Esophagus squamous epithelium (tissue), 5 donors: Measurements from ENCODE around the gene CCR5AS.

Experiments
- DNase-seq: peaks from one replicate; lab custom pipeline; 2025; lab: John Stamatoyannopoulos, UW
- H3K27ac ChIP-seq, 4 donors: fragments of 200-600 bp; sonication (generic); one replicate each; pipeline ENCODE4 v1.5.1; 2016 to 2019; ENCODE audit warnings: mild to moderate bottlenecking in 1 of 4
- H3K27me3 ChIP-seq, 4 donors: fragments of 200-600 bp; sonication (generic); 1 replicate in 3 of 4; 2 replicates in 1 of 4; pipeline versions ENCODE4 v1.5.1 to v1.6.0; 2017 to 2021; ENCODE audit warnings: antibody characterized with exemption in 1 of 4
- H3K36me3 ChIP-seq, 3 donors: fragments of 200-600 bp; sonication (generic); one replicate each; pipeline ENCODE4 v1.5.1; 2016 to 2019
- H3K4me1 ChIP-seq, 3 donors: fragments of 200-600 bp; sonication (generic); one replicate each; pipeline ENCODE4 v1.5.1; 2017 to 2019
- H3K4me3 ChIP-seq, 4 donors: fragments of 200-600 bp; sonication (generic); 1 replicate in 3 of 4; 2 replicates in 1 of 4; pipeline ENCODE4 v1.5.1; 2016 to 2019; ENCODE audit warnings: mild to moderate bottlenecking in 2 of 4, moderate library complexity in 1 of 4
- H3K9me3 ChIP-seq, 3 donors: fragments of 200-600 bp; sonication (generic); one replicate each; pipeline ENCODE4 v1.5.1; 2016 to 2019
- CTCF ChIP-seq, 6 experiments: fragments of 450-650 bp in 4 of 6; fragments of 200-600 bp in 2 of 6; sonication (generic) in 2 of 6; IDR thresholded peaks; one replicate each; pipeline ENCODE4 v1.5.1; 2016 to 2019; ENCODE audit warnings: antibody characterized with exemption in 6 of 6, mild to moderate bottlenecking in 4 of 6, moderate library complexity in 4 of 6
- POLR2A ChIP-seq, 4 donors: fragments of 450-650 bp; IDR thresholded peaks; one replicate each; pipeline ENCODE4 v1.6.1; 2017; ENCODE audit warnings: antibody characterized with exemption in 4 of 4, mild to moderate bottlenecking in 4 of 4, moderate library complexity in 3 of 4
- WGBS, 2 donors: methylation state at CpG; one replicate each; pipeline ENCODE4 v1.1.5; 2018; 5-methylcytosine and 5-hydroxymethylcytosine counted together
- intact Hi-C: fragments of 100-400 bp; cut with DNase I; formaldehyde crosslinking; loops from one replicate; pipeline ENCODE4 v1.15.0; 2022
- donor health status: DM: yes; HTN: yes; CAD: no.

CCR5AS gene

GRCh38 chr3:46414739-46415138, 7.9 kb upstream of the CCR5AS start:
- H3K9me3 ChIP-seq = no peaks in the 10 kb centered on the region
- 61 to 79% methylated on average over 3 to 4 of the region's 4 CpGs for WGBS, 2 donors
- no peak overlapping the region for H3K4me3 ChIP-seq
- intact Hi-C loops = no loop called here
- H3K4me1 ChIP-seq = peaks cover 0 to 11% (median 0%) of the 10 kb centered on the region in 3 donors
- no peak for TF ChIP-seq POLR2A (IDR thresholded peaks at IDR 0.05)
- no peak for TF ChIP-seq CTCF (IDR thresholded peaks at IDR 0.05)
- H3K27ac ChIP-seq = no peak overlapping the region
- H3K36me3 ChIP-seq = no peaks in the 10 kb centered on the region
- no peaks in the 10 kb centered on the region for H3K27me3 ChIP-seq
- DNase-seq = no peak

GRCh38 chr3:46413951-46414350, 7.1 kb upstream of the CCR5AS start:
- TF ChIP-seq CTCF (IDR thresholded peaks at IDR 0.05) (no peak), POLR2A (IDR thresholded peaks at IDR 0.05) (no peak)
- Histone ChIP-seq H3K9me3 (no peaks in the 10 kb centered on the region), H3K36me3 (no peaks in the 10 kb centered on the region), H3K4me1 (peaks cover 0 to 11% (median 0%) of the 10 kb centered on the region in 3 donors), H3K27me3 (no peaks in the 10 kb centered on the region), H3K27ac (no peak overlapping the region), H3K4me3 (no peak overlapping the region)
- 49 to 61% methylated on average over 3 of the region's 5 CpGs for WGBS, 2 donors
- no peak for DNase-seq
- intact Hi-C loops = no loop called here

GRCh38 chr3:46412786-46413298, 6.0 kb upstream of the CCR5AS start:
- Histone ChIP-seq H3K9me3 (no peaks in the 10 kb centered on the region), H3K27me3 (no peaks in the 10 kb centered on the region), H3K4me1 (peaks cover 0 to 17% (median 0%) of the 10 kb centered on the region in 3 donors), H3K36me3 (no peaks in the 10 kb centered on the region), H3K27ac (no peak overlapping the region), H3K4me3 (no peak overlapping the region)
- 69 to 70% methylated on average over 3 of the region's 3 CpGs for WGBS, 2 donors
- DNase-seq = no peak
- intact Hi-C loops = no loop called here
- no peak for TF ChIP-seq POLR2A (IDR thresholded peaks at IDR 0.05)
- no peak for TF ChIP-seq CTCF (IDR thresholded peaks at IDR 0.05)

GRCh38 chr3:46411271-46411670, 4.4 kb upstream of the CCR5AS start:
- Histone ChIP-seq H3K4me1 (peaks cover 0 to 25% (median 0%) of the 10 kb centered on the region in 3 donors), H3K36me3 (no peaks in the 10 kb centered on the region), H3K9me3 (no peaks in the 10 kb centered on the region), H3K27ac (no peak overlapping the region), H3K4me3 (no peak overlapping the region), H3K27me3 (no peaks in the 10 kb centered on the region)
- intact Hi-C loops = no loop called here
- no peak for TF ChIP-seq POLR2A (IDR thresholded peaks at IDR 0.05)
- TF ChIP-seq CTCF (IDR thresholded peaks at IDR 0.05) = no peak
- WGBS, 2 donors = 100% methylated on average over 2 of the region's 2 CpGs
- DNase-seq = no peak

GRCh38 chr3:46410669-46411068, 3.8 kb upstream of the CCR5AS start:
- H3K4me3 ChIP-seq = no peak overlapping the region
- DNase-seq = no peak
- no peaks in the 10 kb centered on the region for H3K36me3 ChIP-seq
- H3K9me3 ChIP-seq = no peaks in the 10 kb centered on the region
- no peak overlapping the region for H3K27ac ChIP-seq
- intact Hi-C loops = no loop called here
- peaks cover 0 to 26% (median 0%) of the 10 kb centered on the region in 3 donors for H3K4me1 ChIP-seq
- no peaks in the 10 kb centered on the region for H3K27me3 ChIP-seq
- TF ChIP-seq POLR2A (IDR thresholded peaks at IDR 0.05) (no peak), CTCF (IDR thresholded peaks at IDR 0.05) (no peak)
- 74 to 88% methylated on average over 2 of the region's 2 CpGs for WGBS, 2 donors
